ENCODE data around the gene NANOS3.

Gene NANOS3

DNA sequence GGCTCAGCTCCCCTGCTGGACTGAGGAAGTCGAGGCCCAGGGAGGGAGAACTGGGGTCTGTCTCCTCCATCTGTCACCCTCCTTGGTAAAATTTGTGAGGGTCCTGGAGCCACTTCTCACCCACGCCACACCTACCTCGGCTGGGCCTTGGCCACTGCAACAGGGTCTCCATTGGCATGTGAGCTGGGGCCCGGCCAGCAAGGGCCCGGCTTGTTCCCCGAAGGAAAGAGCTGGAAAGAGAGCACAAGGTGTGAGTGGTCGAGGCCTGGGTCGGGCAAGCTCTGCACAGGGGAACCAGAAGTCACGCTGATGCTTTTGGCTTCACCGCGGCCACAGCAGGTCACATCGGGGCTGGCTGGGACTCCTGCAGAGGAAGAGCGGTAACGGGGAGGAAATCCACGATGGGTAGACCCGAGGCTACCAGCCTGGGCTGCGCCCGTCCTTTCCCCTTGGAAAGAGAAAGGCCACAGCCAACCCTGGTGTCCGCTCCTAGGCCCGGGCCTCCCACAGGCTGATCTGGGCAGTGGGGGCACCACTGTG lies 9.0 kb downstream of the NANOS3 start:
- no peak for TF ChIP-seq CTCF (IDR thresholded peaks at IDR 0.05; ENCODE audit: low read depth, low read length, missing control alignments)
- no peak overlapping the region for H3K4me3 ChIP-seq (ENCODE audit: low read depth, low read length)
- DNase-seq (ENCODE audit: low read depth) = no peak
- in situ Hi-C loops (cut with HindIII; ENCODE audit: low sequenced_read_pairs) = loop anchor here (5.0 kb wide), 1 partner anchor 191 kb away; no protein-coding TSS in a partner anchor

- in situ Hi-C loops (cut with HindIII; ENCODE audit: low sequenced_read_pairs) = loop anchor here (5.0 kb wide), 1 partner anchor 190 kb away; no protein-coding TSS in a partner anchor
- TF ChIP-seq CTCF (IDR thresholded peaks at IDR 0.05; ENCODE audit: low read depth, low read length, missing control alignments) = no peak
- no peak for DNase-seq (ENCODE audit: low read depth)
- H3K4me3 ChIP-seq (ENCODE audit: low read depth, low read length) = no peak overlapping the region
Observed at GRCh38 chr19:13887018-13887436, 10.1 kb downstream of the NANOS3 start.

DNA sequence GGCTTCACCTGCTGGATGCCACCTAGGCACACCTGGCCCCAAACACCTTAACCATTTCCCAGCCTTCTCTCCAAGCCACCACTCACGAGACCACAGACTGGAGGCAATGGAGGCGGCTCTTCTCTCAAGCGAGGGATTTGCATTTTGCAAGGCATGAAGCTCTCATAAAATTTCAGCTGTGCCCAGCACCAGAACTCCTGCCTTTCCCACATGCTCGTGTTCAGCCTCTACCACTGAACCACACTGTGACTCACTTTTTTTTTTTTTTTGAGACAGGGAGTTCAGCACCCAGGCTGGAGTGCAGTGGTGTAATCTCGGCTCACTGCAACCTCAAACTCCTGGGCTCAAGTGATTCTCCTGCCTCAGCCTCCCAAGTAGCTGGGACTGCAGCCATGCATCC lies 10.6 kb downstream of the NANOS3 start:
- no peak for DNase-seq (ENCODE audit: low read depth)
- no peak for TF ChIP-seq CTCF (IDR thresholded peaks at IDR 0.05; ENCODE audit: low read depth, low read length, missing control alignments)
- no peak overlapping the region for H3K4me3 ChIP-seq (ENCODE audit: low read depth, low read length)
- in situ Hi-C loops (cut with HindIII; ENCODE audit: low sequenced_read_pairs) = loop anchor here (5.0 kb wide), 1 partner anchor 190 kb away; no protein-coding TSS in a partner anchor

- no peak overlapping the region for H3K4me3 ChIP-seq (ENCODE audit: low read depth, low read length)
- DNase-seq (ENCODE audit: low read depth) = no peak
- TF ChIP-seq CTCF (IDR thresholded peaks at IDR 0.05; ENCODE audit: low read depth, low read length, missing control alignments) = no peak
- in situ Hi-C loops (cut with HindIII; ENCODE audit: low sequenced_read_pairs) = loop anchor here (5.0 kb wide), 1 partner anchor 189 kb away; no protein-coding TSS in a partner anchor
Observed at GRCh38 chr19:13888281-13888680, 11.3 kb downstream of the NANOS3 start.

- no peak for DNase-seq (ENCODE audit: low read depth)
- TF ChIP-seq CTCF (IDR thresholded peaks at IDR 0.05; ENCODE audit: low read depth, low read length, missing control alignments) = no peak
- in situ Hi-C loops (cut with HindIII; ENCODE audit: low sequenced_read_pairs) = no loop called here
Observed at GRCh38 chr19:13890136-13890535, 13.2 kb downstream of the NANOS3 start.

GRCh38 chr19:13892870-13893269 lies 15.9 kb downstream of the NANOS3 start:
- no peak for TF ChIP-seq CTCF (IDR thresholded peaks at IDR 0.05; ENCODE audit: low read depth, low read length, missing control alignments)
- DNase-seq (ENCODE audit: low read depth) = no peak
- in situ Hi-C loops (cut with HindIII; ENCODE audit: low sequenced_read_pairs) = no loop called here
- H3K4me3 ChIP-seq (ENCODE audit: low read depth, low read length) = no peak overlapping the region

More at GRCh38 chr19:13890136-13890535, 13.2 kb downstream of the NANOS3 start:
- H3K4me3 ChIP-seq (ENCODE audit: low read depth, low read length) = no peak overlapping the region

All from astrocyte of the cerebellum (primary cell).